ENCODE results near the gene ARL6IP4. TPM values are rescaled to one million over a fixed set of nuclear protein-coding genes. Genes with fewer than 3 reads are reported as not detected.

The ARL6IP4 gene
- total RNA-seq, 1 donor from 2014 or later, result 83.8 TPM

GRCh38 chr12:122997343-122998250 lies 17.1 kb downstream of the ARL6IP4 start:
- peaks cover 2% of the 10 kb centered on the region for H3K27me3 Mint-ChIP-seq (ENCODE audit: insufficient read depth, low read depth)
- no peak for DNase-seq (ENCODE audit: low spot score)
- Histone ChIP-seq H2AFZ (replicated peaks) (no peak overlapping the region), H3K9me3 (ENCODE audit: low read depth) (no peaks in the 10 kb centered on the region), H4K20me1 (ENCODE audit: low read depth) (no peaks in the 10 kb centered on the region), H3K4me2 (no peak overlapping the region), H3K4me1 (peaks cover 8% of the 10 kb centered on the region), H3K27me3 (no peaks in the 10 kb centered on the region), H3K27ac (no peak overlapping the region), H3K9ac (no peak overlapping the region), H3F3A (ENCODE audit: low read depth) (no peaks in the 10 kb centered on the region), H3K36me3 (no peaks in the 10 kb centered on the region), H3K79me2 (ENCODE audit: low read depth) (no peaks in the 10 kb centered on the region), H3K4me3 (no peak overlapping the region)
- TF ChIP-seq CTCF (IDR thresholded peaks at IDR 0.05) (no peak), EZH2phosphoT487 (IDR thresholded peaks at IDR 0.05) (no peak), EZH2 (IDR thresholded peaks at IDR 0.05) (no peak)
- H3K36me3 Mint-ChIP-seq, result no peaks in the 10 kb centered on the region
- H3K4me1 Mint-ChIP-seq, result peaks cover 3% of the 10 kb centered on the region
- H3K4me3 Mint-ChIP-seq, result no peak overlapping the region
- no peak overlapping the region for H3K27ac Mint-ChIP-seq
- no peaks in the 10 kb centered on the region for H3K9me3 Mint-ChIP-seq

GRCh38 chr12:122998316-122998715 lies 17.8 kb downstream of the ARL6IP4 start:
- Histone ChIP-seq H4K20me1 (ENCODE audit: low read depth) (no peaks in the 10 kb centered on the region), H3K79me2 (ENCODE audit: low read depth) (no peaks in the 10 kb centered on the region), H3K4me2 (no peak overlapping the region), H3F3A (ENCODE audit: low read depth) (no peaks in the 10 kb centered on the region), H3K4me3 (no peak overlapping the region), H3K9me3 (ENCODE audit: low read depth) (no peaks in the 10 kb centered on the region), H3K27me3 (no peaks in the 10 kb centered on the region), H3K36me3 (no peaks in the 10 kb centered on the region), H3K4me1 (peaks cover 8% of the 10 kb centered on the region), H3K27ac (no peak overlapping the region), H3K9ac (no peak overlapping the region), H2AFZ (replicated peaks) (no peak overlapping the region)
- Mint-ChIP-seq H3K36me3 (no peaks in the 10 kb centered on the region), H3K27me3 (ENCODE audit: insufficient read depth, low read depth) (peaks cover 2% of the 10 kb centered on the region), H3K27ac (no peak overlapping the region), H3K4me3 (no peak overlapping the region), H3K4me1 (peaks cover 3% of the 10 kb centered on the region), H3K9me3 (no peaks in the 10 kb centered on the region)
- TF ChIP-seq EZH2 (IDR thresholded peaks at IDR 0.05) (no peak), CTCF (IDR thresholded peaks at IDR 0.05) (no peak), EZH2phosphoT487 (IDR thresholded peaks at IDR 0.05) (no peak)
- DNase-seq (ENCODE audit: low spot score), result no peak

- DNase-seq (ENCODE audit: low spot score), result peak; percentile 54
- Mint-ChIP-seq H3K4me3 (no peak overlapping the region), H3K9me3 (no peaks in the 10 kb centered on the region), H3K36me3 (no peaks in the 10 kb centered on the region), H3K4me1 (peaks cover 3% of the 10 kb centered on the region), H3K27ac (peak overlapping the region; percentile 17), H3K27me3 (ENCODE audit: insufficient read depth, low read depth) (peaks cover 2% of the 10 kb centered on the region)
- H3F3A ChIP-seq (ENCODE audit: low read depth), result no peaks in the 10 kb centered on the region
- H3K4me2 ChIP-seq, result no peak overlapping the region
- no peaks in the 10 kb centered on the region for H3K9me3 ChIP-seq (ENCODE audit: low read depth)
- H4K20me1 ChIP-seq (ENCODE audit: low read depth), result no peaks in the 10 kb centered on the region
- H3K79me2 ChIP-seq (ENCODE audit: low read depth), result no peaks in the 10 kb centered on the region
- no peak overlapping the region for H3K4me3 ChIP-seq
- H3K27ac ChIP-seq, result no peak overlapping the region
- H3K9ac ChIP-seq, result no peak overlapping the region
- H3K27me3 ChIP-seq, result no peaks in the 10 kb centered on the region
- no peak for TF ChIP-seq EZH2 (IDR thresholded peaks at IDR 0.05)
- no peak for TF ChIP-seq CTCF (IDR thresholded peaks at IDR 0.05)
- TF ChIP-seq EZH2phosphoT487 (IDR thresholded peaks at IDR 0.05), result no peak
- no peak overlapping the region for H2AFZ ChIP-seq (replicated peaks)
- H3K4me1 ChIP-seq, result peaks cover 8% of the 10 kb centered on the region
- H3K36me3 ChIP-seq, result no peaks in the 10 kb centered on the region
Measured at GRCh38 chr12:122999196-122999946, 18.9 kb downstream of the ARL6IP4 start.

All from neural progenitor cell (in vitro differentiated cells).